ENCODE results near the gene ZDHHC8.

DNA sequence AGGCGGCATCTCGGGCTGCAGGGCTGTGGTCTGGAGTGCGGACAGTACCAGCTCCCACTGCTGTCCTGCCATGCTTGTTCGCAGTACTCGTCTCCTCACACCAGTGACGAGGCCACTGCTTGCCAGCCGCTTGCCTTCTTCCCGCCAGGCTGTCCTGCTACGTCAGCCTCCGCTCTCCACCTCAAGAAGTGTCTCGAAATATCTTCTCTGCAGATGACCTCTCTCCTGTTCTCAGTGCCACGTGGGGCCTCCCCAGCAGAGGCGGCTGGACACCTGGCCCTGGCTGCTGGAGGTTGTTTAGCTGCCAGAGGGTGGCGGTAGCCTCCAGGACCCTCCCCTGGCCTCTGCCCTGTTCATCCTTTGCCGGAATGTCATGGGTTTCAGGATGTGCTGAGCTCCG is 22.3 kb downstream of the ZDHHC8 start:
- TF ChIP-seq, protein P1, sequence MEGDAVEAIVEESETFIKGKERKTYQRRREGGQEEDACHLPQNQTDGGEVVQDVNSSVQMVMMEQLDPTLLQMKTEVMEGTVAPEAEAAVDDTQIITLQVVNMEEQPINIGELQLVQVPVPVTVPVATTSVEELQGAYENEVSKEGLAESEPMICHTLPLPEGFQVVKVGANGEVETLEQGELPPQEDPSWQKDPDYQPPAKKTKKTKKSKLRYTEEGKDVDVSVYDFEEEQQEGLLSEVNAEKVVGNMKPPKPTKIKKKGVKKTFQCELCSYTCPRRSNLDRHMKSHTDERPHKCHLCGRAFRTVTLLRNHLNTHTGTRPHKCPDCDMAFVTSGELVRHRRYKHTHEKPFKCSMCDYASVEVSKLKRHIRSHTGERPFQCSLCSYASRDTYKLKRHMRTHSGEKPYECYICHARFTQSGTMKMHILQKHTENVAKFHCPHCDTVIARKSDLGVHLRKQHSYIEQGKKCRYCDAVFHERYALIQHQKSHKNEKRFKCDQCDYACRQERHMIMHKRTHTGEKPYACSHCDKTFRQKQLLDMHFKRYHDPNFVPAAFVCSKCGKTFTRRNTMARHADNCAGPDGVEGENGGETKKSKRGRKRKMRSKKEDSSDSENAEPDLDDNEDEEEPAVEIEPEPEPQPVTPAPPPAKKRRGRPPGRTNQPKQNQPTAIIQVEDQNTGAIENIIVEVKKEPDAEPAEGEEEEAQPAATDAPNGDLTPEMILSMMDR (IDR thresholded peaks at IDR 0.05; ENCODE audit: low read length) = no peak
- no peak for TF ChIP-seq EZH2 (IDR thresholded peaks at IDR 0.05; ENCODE audit: borderline replicate concordance, low read length)
